NT2/D1 (cell line): Measurements from ENCODE around the gene ELN.

Experiments
- YY1 ChIP-seq: IDR thresholded peaks from 2 replicates; pipeline ENCODE4 v1.6.1; 2011; ENCODE audit not compliant: insufficient read length, insufficient read depth
- ZNF274 ChIP-seq: IDR thresholded peaks from 2 replicates; pipeline ENCODE4 v1.6.1; 2011; ENCODE audit warnings: mild to moderate bottlenecking, low read depth, low read length

DNA sequence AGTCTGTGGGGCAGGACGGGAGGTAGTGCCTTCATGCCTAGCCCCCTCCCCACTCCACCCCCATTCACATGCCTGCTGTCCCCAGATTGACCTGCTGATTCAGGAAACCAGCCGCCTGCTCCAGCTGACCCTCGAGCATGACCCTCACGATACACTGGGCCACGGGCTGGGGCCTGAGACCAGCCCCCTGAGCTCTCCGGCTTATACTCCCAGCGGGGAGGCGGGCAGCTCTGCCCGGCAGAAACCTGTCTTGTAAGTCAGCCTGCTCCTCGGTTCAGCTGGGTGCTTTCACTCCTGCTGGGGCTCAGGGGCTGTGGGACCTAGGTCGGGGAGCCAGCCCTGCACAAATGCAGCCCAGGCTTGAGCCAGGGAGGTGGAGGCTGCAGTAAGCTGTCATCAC, 78.0 kb downstream of the ELN start:
- no peak for TF ChIP-seq ZNF274
- no peak for TF ChIP-seq YY1
